H4 (cell line): ENCODE measurements around the gene OR1K1. TPM values are rescaled to one million over a fixed set of nuclear protein-coding genes. Genes with fewer than 3 reads are reported as not detected.
"Not testable (repeated sequence)": the region's sequence is repeated elsewhere in the genome, so short reads cannot be mapped to it uniquely, and the experiment has no call there.

ENCODE experiments used
- DNase-seq: peaks from one replicate; pipeline ENCODE4 v3.0.0-alpha.2; 2015; ENCODE audit warnings: low spot score
- total RNA-seq: library from RNA; depleted of rRNA; stranded (reverse); fragments of >200 nt; shearing (Covaris generic); gene quantifications from 2 replicates; pipeline ENCODE4 v1.2.3, GENCODE V29; 2014

OR1K1 gene
- total RNA-seq, 1 experiment from 2014 or later = not detected

DNA sequence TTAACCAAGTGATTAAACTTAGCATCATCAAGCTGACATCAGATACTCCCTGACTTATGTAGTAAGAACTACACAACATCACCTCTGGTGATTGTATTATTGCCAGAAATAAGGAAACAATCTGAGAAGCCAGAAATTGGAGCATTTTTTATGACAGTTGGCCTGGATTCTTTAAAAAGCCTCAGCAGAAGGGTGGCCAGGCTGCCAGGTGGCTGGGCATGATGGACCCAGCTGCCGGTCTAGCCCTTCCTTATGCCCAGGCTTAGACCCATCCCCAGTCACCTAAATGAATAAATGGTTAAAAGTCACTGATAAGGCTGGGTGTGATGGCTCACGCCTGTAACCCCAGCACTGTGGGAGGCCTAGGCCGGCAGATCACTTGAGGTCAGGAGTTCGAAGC is 12.8 kb downstream of the OR1K1 start:
- DNase-seq = no peak

DNA sequence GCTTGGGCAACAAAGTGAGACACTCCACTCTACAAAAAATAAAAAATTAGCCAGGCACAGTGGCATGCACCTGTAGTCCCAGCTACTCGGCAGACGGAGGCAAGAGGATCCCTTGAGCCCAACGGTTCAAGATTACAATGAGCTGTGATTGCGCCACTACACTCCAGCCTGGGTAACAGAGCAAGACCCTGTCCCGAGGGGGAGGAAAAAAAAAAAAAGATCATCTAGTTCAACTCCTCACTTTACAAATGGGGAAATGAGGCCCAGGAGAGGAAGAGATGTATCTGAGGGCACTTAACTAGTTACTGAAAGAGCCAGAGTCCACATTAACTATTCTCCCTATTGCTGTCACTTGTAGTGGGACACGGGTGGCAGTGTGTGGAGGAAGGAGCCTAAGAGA is 14.6 kb downstream of the OR1K1 start:
- DNase-seq = no peak

DNA sequence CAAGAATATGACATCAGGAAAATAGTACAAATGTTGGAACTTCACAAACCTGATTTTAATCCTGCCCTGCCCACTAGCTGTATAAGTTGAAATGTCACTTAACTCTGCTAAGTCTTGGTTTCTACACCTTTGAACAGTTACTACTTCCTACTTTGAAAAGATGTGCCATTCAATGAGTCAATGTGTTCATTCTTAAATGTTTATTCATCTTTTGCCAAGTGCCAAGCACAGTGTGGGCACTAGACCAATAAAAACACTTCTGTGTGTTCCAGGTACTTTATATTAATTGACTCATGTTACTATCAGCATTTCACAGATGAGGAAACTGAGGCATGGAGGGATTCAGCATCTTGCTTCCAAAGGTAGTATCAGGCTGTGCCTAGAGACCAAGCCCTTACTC is 15.6 kb downstream of the OR1K1 start:
- no peak for DNase-seq

- DNase-seq = no peak
These were observed 16.4 kb downstream of the OR1K1 start for GRCh38 chr9:122816163-122816867.

DNA sequence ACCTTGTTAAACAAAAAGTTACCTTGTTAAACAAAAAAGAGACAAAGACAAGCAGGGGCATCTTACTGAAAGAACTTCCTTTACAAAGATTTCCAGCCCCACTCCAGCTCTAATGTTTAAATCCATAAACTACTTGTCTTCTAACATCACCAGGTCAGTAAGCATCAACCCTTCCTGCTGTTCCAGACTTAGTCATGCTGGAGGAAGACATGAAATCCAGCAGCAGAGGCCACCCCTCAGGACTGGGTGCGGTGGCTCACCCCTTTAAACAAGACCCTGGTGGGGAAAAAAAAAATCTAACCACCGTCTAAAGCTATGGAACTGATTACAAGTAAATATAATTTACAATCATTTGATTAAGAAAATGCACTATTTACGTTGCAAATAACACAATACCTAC is 19.4 kb downstream of the OR1K1 start:
- DNase-seq = no peak

- DNase-seq = peak; percentile 32
These were observed 20.0 kb downstream of the OR1K1 start for GRCh38 chr9:122819791-122820489.

DNA sequence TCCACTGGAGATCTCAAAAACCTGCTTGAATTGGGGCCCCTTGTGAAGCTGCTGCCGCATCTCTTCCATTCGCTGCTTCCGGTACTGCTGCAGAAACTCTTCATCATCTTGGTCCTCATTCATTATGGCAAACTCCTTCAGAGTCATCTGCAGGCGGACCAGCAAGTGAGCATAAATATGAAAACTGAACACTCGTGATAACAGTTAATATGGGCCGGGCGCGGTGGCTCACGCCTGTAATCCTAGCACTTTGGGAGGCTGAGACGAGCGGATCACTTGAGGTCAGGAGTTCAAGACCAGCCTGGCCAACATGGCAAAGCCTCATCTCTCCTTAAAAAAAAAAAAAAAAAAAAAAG is 20.5 kb downstream of the OR1K1 start:
- no peak for DNase-seq

DNA sequence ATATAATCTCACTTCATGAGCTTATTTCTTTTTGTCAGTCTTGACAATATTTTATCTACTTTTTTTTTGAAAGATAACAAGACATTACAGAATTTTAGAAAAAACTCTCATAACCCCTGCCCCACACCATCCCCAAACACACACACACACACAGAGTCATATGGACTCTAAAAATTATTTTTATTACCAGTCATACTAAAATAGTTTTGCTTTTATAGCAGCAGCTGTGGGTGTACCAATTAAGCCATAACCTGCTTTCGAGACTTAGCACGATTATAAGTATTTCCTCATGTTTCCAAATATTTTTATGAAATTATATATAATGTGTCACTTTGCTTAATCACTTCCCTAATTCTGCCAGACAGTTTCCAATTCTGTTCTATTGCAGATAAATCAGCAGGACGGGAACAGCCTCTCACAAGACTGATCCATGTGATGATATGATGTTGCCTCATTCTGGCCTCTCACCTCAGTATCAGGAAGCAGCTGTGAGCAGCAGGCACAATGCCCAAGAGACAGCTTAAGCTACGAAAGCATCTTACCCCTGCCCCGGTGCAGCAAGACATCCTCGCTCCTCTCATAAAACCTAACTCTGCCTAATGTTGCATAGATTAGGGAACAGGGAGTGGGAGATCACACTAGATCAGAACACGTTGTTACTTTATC is 21.5 kb downstream of the OR1K1 start:
- no peak for DNase-seq

DNA sequence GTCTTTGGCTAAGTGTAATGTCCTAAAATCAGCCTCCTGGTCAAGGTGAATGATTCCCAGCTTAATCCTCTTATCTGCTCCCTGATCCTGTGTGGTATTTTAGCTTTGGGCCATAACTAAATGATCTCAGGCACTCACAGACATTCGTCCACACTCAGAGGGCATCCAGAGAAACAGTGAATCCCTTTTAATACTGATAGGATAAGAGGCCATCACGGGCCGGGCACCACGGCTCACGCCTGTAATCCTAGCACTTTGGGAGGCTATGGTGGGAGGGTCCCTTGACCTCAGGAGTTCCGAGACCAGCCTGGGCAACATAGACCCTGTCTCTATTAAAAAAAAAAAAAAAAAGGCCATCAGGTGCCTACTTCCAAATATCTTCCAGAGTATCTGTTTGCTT is 22.1 kb downstream of the OR1K1 start:
- no peak for DNase-seq

DNA sequence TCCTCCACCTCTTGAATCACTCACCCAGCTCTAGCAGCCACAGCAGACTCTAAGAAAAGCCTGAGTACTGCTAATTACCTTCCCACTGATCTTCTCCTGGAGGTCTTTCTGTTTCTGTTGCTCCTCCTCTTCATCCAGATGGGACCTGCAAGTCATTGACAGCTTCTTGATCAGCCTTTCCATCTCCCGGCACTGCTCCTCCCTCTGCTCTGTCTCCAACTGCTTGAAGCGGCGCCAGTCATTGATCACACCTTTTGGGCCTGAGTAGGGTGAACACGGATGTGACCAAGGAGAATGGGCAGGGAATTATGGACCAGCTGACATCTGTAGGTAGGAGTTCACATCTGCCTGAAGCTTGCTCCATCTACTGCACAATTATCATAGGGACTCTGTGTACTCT is 23.0 kb downstream of the OR1K1 start:
- no peak for DNase-seq

DNA sequence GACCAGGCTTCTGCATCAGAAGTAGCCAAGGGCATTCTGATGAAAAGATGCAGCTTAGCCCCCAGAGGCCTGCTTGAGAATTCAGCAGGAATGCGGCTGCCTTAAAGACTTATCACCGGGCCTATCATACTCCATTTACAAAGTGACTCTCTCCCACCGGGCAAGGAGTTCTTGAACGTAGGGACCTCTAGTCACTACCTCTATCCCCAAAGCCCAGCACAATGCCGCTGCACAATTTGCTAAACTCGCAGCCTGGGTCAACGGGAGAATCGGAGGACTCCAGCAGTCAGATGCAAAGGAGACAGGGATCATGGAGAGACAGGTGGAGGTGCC is 27.8 kb downstream of the OR1K1 start:
- no peak for DNase-seq

GRCh38 chr9:122828965-122829284 is 29.0 kb downstream of the OR1K1 start:
- DNase-seq = not testable (repeated sequence)

- DNase-seq = no peak
These were observed 32.3 kb downstream of the OR1K1 start for GRCh38 chr9:122832194-122832593.

DNA sequence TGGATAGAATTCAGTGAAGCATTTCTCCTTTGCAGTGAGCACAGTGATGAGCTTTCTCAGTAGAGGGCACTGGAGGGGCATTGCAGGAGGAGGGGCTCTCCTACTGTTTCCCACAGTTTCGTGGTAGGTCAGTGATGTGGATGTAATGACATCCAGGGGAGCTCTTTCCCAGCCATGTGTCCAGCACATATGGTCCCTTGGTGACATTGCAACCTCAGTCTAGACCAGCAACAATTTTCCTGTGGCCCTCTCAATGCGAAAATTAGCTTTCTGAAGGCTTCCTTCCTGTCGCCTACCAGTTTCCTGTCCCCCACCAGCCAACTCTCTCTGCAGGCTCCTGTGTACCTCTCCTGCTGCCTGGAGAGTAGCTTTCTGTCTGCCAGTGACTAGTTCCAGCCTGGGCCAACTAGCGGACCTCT is 35.4 kb downstream of the OR1K1 start:
- no peak for DNase-seq

DNA sequence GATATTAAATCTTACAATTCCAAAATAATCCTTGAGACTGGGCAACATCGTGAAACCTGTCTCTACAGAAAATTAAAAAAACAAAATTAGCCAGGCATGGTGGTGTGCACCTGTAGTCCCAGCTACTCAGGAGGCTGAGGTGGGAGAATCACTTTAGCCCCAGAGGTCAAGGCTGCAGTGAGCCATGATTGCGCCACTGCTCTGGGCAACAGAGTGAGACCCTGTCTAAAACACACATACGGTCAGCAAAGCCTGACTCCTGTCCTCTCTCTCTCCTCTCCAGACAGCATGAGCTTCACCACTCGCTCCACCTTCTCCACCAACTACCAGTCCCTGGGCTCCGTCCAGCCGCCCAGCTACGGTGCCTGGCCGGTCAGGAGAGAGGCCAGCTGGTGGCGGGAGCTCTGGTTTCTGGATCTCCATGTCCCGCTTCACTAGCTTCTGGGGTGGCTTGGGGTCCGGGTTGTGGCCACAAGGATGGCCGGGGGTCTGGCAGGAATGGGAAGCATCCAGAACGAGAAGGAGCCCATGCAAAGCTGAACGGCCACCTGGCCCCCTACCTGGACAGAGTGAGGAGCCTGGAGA is 37.4 kb downstream of the OR1K1 start:
- DNase-seq = no peak

DNA sequence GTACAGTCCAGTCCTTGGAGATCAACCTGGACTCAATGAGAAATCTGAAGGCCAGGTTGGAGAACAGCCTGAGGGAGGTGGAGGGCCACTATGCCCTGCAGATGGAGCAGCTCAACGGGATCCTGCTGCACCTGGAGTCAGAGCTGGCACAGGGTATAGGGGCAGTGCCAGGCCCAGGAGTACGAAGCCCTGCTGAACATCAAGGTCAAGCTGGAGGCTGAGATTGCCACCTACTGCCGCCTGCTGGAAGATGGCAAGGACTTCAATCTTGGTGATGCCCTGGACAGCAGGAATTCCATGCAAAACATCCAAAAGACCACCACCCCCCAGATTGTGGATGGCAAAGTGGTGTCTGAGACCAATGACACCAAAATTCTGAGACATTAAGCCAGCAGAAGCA is 38.5 kb downstream of the OR1K1 start:
- DNase-seq = not testable (repeated sequence)

- no peak for DNase-seq
These were observed 41.6 kb downstream of the OR1K1 start for GRCh38 chr9:122841501-122841900.

DNA sequence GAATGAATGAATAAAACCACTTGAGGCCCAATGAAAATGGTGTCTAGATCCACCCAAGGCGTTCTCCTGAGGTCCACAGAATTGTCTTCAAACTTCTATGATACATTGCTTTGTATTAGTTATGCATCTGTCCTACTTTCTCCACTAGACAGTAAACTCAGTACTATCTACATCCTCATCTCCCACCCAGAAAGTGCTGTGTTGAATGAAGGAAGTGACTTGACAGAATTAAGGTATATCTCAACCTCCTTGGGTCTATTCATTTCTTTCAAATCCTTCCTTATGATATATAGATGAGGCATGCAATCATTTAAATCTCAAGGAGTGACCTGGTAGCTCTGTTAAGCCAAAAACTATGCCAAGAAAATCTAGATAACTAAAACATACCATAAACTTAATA is 44.2 kb downstream of the OR1K1 start:
- DNase-seq = no peak

DNA sequence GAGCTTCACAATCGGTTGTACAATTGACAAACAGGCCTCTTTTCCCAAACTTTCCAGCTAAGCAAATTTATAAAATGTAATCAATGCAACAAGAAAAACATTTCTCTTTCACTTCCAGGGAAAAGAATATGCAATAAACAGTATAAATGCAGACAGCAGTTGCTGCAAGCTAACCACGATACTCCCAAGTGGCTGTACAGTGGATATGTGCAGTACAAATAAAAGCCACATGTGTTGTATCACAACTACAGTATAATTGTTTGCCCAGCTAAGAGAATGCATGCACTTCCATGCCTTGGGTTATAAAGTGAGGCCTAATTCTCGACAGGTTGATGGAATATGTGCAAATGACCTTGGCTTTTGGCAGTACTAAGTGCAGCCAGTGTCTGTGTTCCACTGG is 45.2 kb downstream of the OR1K1 start:
- DNase-seq = no peak

GRCh38 chr9:122846371-122846940 is 46.5 kb downstream of the OR1K1 start:
- no peak for DNase-seq

DNA sequence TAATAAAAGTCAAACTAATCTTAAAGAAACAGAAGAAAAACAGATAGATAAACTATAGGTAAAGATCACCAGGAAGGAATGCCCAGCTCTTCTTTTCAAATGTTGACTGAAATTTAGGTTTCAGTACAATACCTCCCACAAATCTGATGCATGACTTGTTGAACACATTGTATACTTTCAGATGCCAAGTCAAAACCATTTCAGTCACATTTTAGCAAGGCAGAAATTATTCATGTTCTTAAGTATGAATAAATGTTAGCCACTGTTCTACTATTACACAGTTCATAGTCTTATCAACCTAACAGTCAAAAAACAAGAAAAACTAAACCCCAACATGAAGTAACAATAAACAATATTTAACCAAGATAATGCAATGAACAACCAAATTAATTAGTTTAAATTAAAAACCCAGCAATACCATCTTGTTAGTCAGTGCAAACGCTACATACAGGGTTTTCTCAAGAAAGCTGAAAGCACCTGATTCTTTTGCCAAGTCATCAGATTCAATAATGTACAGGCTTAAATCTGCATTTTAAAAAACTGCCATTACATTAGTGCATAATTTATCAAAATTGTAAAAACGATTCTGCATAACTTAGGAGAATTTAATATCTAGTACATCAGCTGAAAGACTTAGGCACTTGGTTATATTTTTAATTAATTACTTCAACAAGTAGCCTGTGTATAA is 48.5 kb downstream of the OR1K1 start:
- no peak for DNase-seq
